H9 (cell line): ENCODE measurements around the gene SORCS2. TPM values are rescaled to one million over a fixed set of nuclear protein-coding genes. Genes with fewer than 3 reads are reported as not detected.

Experiments used
- DNase-seq: peaks from one replicate; pipeline ENCODE4 v3.0.0-alpha.2; 2017
- H2AFZ ChIP-seq: one replicate; pipeline ENCODE4 v1.6.1; 2013; ENCODE audit warnings: mild to moderate bottlenecking, low read length, control low read depth, moderate library complexity
- H2AK5ac ChIP-seq: 2 replicates; pipeline ENCODE4 v1.6.1; 2013; ENCODE audit warnings: low read length, control low read depth, mixed read lengths; ENCODE audit not compliant: insufficient read length
- H2BK120ac ChIP-seq: one replicate; pipeline ENCODE4 v1.6.1; 2013; ENCODE audit warnings: low read depth, mild to moderate bottlenecking, low read length, control low read depth, inconsistent platforms; ENCODE audit not compliant: poor library complexity, severe bottlenecking
- H2BK12ac ChIP-seq: 2 replicates; pipeline ENCODE4 v1.6.1; 2013; ENCODE audit warnings: low read length, control low read depth, mixed read lengths, low read depth; ENCODE audit not compliant: insufficient read length
- H2BK15ac ChIP-seq: 2 replicates; pipeline ENCODE4 v1.6.1; 2013; ENCODE audit warnings: low read depth, low read length, control low read depth
- H2BK20ac ChIP-seq: one replicate; pipeline ENCODE4 v1.6.1; 2013; ENCODE audit warnings: low read depth, mild to moderate bottlenecking, low read length, control low read depth, inconsistent platforms; ENCODE audit not compliant: poor library complexity, severe bottlenecking
- H2BK5ac ChIP-seq: 2 replicates; pipeline ENCODE4 v1.6.1; 2013; ENCODE audit warnings: low read length, control low read depth, mixed read lengths; ENCODE audit not compliant: insufficient read length
- H3K14ac ChIP-seq: 2 replicates; pipeline ENCODE4 v1.6.1; 2013; ENCODE audit warnings: low read length, control low read depth; ENCODE audit not compliant: insufficient read depth
- H3K18ac ChIP-seq: 2 replicates; pipeline ENCODE4 v1.6.1; 2013; ENCODE audit warnings: low read depth, mild to moderate bottlenecking, mixed read lengths, low read length, control low read depth; ENCODE audit not compliant: insufficient read length
- H3K23ac ChIP-seq: 2 replicates; pipeline ENCODE4 v1.6.1; 2013; ENCODE audit warnings: low read length, control low read depth, mixed read lengths, low read depth; ENCODE audit not compliant: insufficient read length
- H3K23me2 ChIP-seq: 2 replicates; pipeline ENCODE4 v1.6.1; 2013; ENCODE audit warnings: low read depth, mild to moderate bottlenecking, mixed read lengths, low read length, control low read depth; ENCODE audit not compliant: insufficient read length, poor library complexity, severe bottlenecking
- H3K27ac ChIP-seq: 2 replicates; pipeline ENCODE4 v1.5.1; 2013; ENCODE audit warnings: low read length, control low read depth, mixed read lengths, low read depth; ENCODE audit not compliant: insufficient read length
- H3K27me3 ChIP-seq: 2 replicates; pipeline ENCODE4 v1.6.1; 2013; ENCODE audit warnings: low read length, control low read depth, inconsistent platforms; ENCODE audit not compliant: insufficient read depth
- H3K4ac ChIP-seq: 2 replicates; pipeline ENCODE4 v1.6.1; 2013; ENCODE audit warnings: low read depth, mild to moderate bottlenecking, control low read depth, inconsistent platforms, low read length, moderate library complexity
- H3K4me1 ChIP-seq: 2 replicates; pipeline ENCODE4 v1.6.1; 2013; ENCODE audit warnings: low read length, control low read depth, inconsistent platforms; ENCODE audit not compliant: insufficient read depth
- H3K4me2 ChIP-seq: 2 replicates; pipeline ENCODE4 v1.6.1; 2013; ENCODE audit warnings: low read length, control low read depth, mixed read lengths; ENCODE audit not compliant: insufficient read length, insufficient read depth
- H3K56ac ChIP-seq: 2 replicates; pipeline ENCODE4 v1.6.1; 2013; ENCODE audit warnings: low read depth, mild to moderate bottlenecking, mixed read lengths, low read length, control low read depth; ENCODE audit not compliant: insufficient read length
- H3K79me1 ChIP-seq: 2 replicates; pipeline ENCODE4 v1.6.1; 2013; ENCODE audit warnings: low read depth, mild to moderate bottlenecking, moderate library complexity, low read length, control low read depth, inconsistent platforms; ENCODE audit not compliant: insufficient read depth, poor library complexity, severe bottlenecking
- H3K79me2 ChIP-seq: 2 replicates; pipeline ENCODE4 v1.6.1; 2013; ENCODE audit warnings: low read length, control low read depth, inconsistent platforms; ENCODE audit not compliant: insufficient read depth
- H3K9ac ChIP-seq: 2 replicates; pipeline ENCODE4 v1.6.1; 2013; ENCODE audit warnings: low read length, control low read depth, mixed read lengths; ENCODE audit not compliant: insufficient read length; ENCODE audit errors: extremely low read depth
- H3K9me3 ChIP-seq: one replicate; pipeline ENCODE4 v1.6.1; 2013; ENCODE audit warnings: low read depth, low read length, inconsistent platforms; ENCODE audit not compliant: control insufficient read depth
- H3T11ph ChIP-seq: one replicate; pipeline ENCODE4 v1.6.1; 2013; ENCODE audit warnings: mild to moderate bottlenecking, low read length, control low read depth, inconsistent platforms
- H4K20me1 ChIP-seq: one replicate; pipeline ENCODE4 v1.6.1; 2013; ENCODE audit not compliant: control insufficient read depth, insufficient read length, insufficient read depth
- H4K5ac ChIP-seq: 2 replicates; pipeline ENCODE4 v1.6.1; 2013; ENCODE audit warnings: low read depth, mild to moderate bottlenecking, mixed read lengths, low read length, control low read depth; ENCODE audit not compliant: insufficient read length
- H4K8ac ChIP-seq: replicated peaks from 2 replicates; pipeline ENCODE4 v1.6.1; 2013; ENCODE audit warnings: low read length, control low read depth, mixed read lengths, low read depth; ENCODE audit not compliant: insufficient read length
- H4K91ac ChIP-seq: 2 replicates; pipeline ENCODE4 v1.6.1; 2013; ENCODE audit warnings: low read depth, mild to moderate bottlenecking, moderate library complexity, mixed read lengths, low read length, control low read depth; ENCODE audit not compliant: insufficient read length
- H3K27ac Mint-ChIP-seq, 3 experiments: 2 replicates in 2 of 3; 3 replicates in 1 of 3; pipeline ENCODE4 v1.8.0; 2020 to 2021; ENCODE audit warnings: mixed read lengths in 3 of 3, mild to moderate bottlenecking in 1 of 3, moderate library complexity in 1 of 3
- H3K27me3 Mint-ChIP-seq: 2 replicates; pipeline ENCODE4 v1.8.0; 2021; ENCODE audit warnings: low read depth, mild to moderate bottlenecking, moderate library complexity, mixed read lengths
- H3K36me3 Mint-ChIP-seq, 3 experiments: 2 replicates in 2 of 3; 3 replicates in 1 of 3; pipeline ENCODE4 v1.8.0; 2020 to 2021; ENCODE audit warnings: low read depth in 3 of 3, mixed read lengths in 3 of 3; ENCODE audit not compliant: insufficient read depth in 1 of 3
- H3K4me1 Mint-ChIP-seq, 2 experiments: 2 replicates each; pipeline ENCODE4 v1.8.0; 2020; ENCODE audit warnings: mixed read lengths in 2 of 2
- H3K4me3 Mint-ChIP-seq, 2 experiments: 2 replicates in 1 of 2; 3 replicates in 1 of 2; pipeline ENCODE4 v1.8.0; 2020 to 2021; ENCODE audit warnings: mild to moderate bottlenecking in 2 of 2, mixed read lengths in 2 of 2, moderate library complexity in 1 of 2
- H3K9me3 Mint-ChIP-seq, 2 experiments: 2 replicates in 1 of 2; 3 replicates in 1 of 2; pipeline ENCODE4 v1.8.0; 2020; ENCODE audit warnings: mild to moderate bottlenecking in 2 of 2, mixed read lengths in 2 of 2, moderate library complexity in 1 of 2
- WGBS: extraction: QIAGEN DNeasy Blood & Tissue Kit; methylation state at CpG from one replicate; pipeline ENCODE4 v1.1.7; 2013; ENCODE audit warnings: missing lambda C conversion rate, low lambda C conversion rate, mixed read lengths; ENCODE audit not compliant: insufficient read length; ENCODE audit errors: extremely low coverage; 5-methylcytosine and 5-hydroxymethylcytosine counted together
- total RNA-seq: library from RNA; stranded (reverse); gene quantifications from 2 replicates; pipeline ENCODE4 v1.2.1, GENCODE V29; 2021
- TF ChIP-seq, protein P1 (sequence below): fragments of 200-600 bp; sonication (generic); conservative IDR thresholded peaks from 3 replicates; pipeline ENCODE4 v1.8.0; 2021; ENCODE audit warnings: antibody characterized with exemption, mild to moderate bottlenecking

The SORCS2 gene
- total RNA-seq, 1 experiment from 2014 or later, result 0.57 TPM

DNA sequence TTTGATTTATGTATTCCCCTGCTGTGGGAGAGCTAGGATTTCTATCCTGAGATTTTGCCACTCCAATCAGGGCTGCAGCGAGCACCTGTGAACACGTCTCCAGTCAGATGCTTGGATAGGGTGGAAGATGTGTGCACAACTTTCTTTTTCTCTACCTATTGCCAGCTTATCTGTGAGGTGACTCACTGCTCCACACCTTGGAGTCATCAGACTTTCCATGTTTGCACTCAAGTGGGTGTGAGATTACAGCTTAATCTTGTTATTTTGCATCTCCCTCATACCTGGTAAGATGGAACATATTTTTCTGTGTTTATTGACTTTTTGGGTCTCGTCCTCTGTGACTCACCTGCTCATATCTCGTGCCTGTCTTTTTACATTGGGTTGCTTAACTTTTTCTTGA, 210.2 kb downstream of the SORCS2 start:
- H3K56ac ChIP-seq, result no peak overlapping the region

More for the DNA sequence above, 210.2 kb downstream of the SORCS2 start:
- Histone ChIP-seq H3K79me1 (no peaks in the 10 kb centered on the region), H3K4ac (no peak overlapping the region), H4K5ac (no peak overlapping the region), H3K9me3 (no peaks in the 10 kb centered on the region), H3K27ac (no peak overlapping the region), H3K4me1 (no peaks in the 10 kb centered on the region), H3K9ac (no peak overlapping the region), H2BK20ac (no peak overlapping the region), H2BK12ac (no peak overlapping the region), H4K91ac (no peak overlapping the region), H2BK15ac (no peak overlapping the region), H3K79me2 (no peaks in the 10 kb centered on the region), H4K8ac (no peak overlapping the region), H2BK5ac (no peak overlapping the region), H3K14ac (no peak overlapping the region), H3T11ph (no peak overlapping the region), H3K27me3 (no peaks in the 10 kb centered on the region; the same call in 1 of the 2 replicates), H2AK5ac (no peak overlapping the region), H4K20me1 (no peaks in the 10 kb centered on the region), H3K18ac (no peak overlapping the region), H2BK120ac (no peak overlapping the region), H3K23ac (no peak overlapping the region), H3K23me2 (no peaks in the 10 kb centered on the region), H2AFZ (no peak overlapping the region), H3K4me2 (no peak overlapping the region)
- no CpG with 5 or more reads among the region's 4 CpGs for WGBS
- peaks cover 2 to 4% of the 10 kb centered on the region in 2 experiments; a peak in 2 of 4 replicates for H3K4me1 Mint-ChIP-seq
- no peaks in the 10 kb centered on the region for H3K36me3 Mint-ChIP-seq
- TF ChIP-seq, protein P1, sequence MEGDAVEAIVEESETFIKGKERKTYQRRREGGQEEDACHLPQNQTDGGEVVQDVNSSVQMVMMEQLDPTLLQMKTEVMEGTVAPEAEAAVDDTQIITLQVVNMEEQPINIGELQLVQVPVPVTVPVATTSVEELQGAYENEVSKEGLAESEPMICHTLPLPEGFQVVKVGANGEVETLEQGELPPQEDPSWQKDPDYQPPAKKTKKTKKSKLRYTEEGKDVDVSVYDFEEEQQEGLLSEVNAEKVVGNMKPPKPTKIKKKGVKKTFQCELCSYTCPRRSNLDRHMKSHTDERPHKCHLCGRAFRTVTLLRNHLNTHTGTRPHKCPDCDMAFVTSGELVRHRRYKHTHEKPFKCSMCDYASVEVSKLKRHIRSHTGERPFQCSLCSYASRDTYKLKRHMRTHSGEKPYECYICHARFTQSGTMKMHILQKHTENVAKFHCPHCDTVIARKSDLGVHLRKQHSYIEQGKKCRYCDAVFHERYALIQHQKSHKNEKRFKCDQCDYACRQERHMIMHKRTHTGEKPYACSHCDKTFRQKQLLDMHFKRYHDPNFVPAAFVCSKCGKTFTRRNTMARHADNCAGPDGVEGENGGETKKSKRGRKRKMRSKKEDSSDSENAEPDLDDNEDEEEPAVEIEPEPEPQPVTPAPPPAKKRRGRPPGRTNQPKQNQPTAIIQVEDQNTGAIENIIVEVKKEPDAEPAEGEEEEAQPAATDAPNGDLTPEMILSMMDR, result no peak
- H3K27ac Mint-ChIP-seq, result no peak overlapping the region
- H3K9me3 Mint-ChIP-seq, result peaks cover 0 to 2% of the 10 kb centered on the region in 2 experiments; a peak in 2 of 5 replicates
- H3K27me3 Mint-ChIP-seq, result peaks cover 70% of the 10 kb centered on the region
- H3K4me3 Mint-ChIP-seq, result no peak overlapping the region
- DNase-seq, result no peak
